GM21723 (cell line): ENCODE results near the gene PINK1.

Experiments
- ATAC-seq: cut with Tn5 transposase; IDR thresholded peaks from one replicate; pipeline ENCODE4 v1.9.1; 2021; ENCODE audit warnings: mild to moderate bottlenecking, moderate library complexity; ENCODE audit not compliant: unreplicated experiment

Gene PINK1

GRCh38 chr1:20641975-20642374, 8.7 kb downstream of the PINK1 start:
- ATAC-seq: no peak

GRCh38 chr1:20643080-20643479, 9.8 kb downstream of the PINK1 start:
- ATAC-seq: no peak

- no peak for ATAC-seq
Measured at GRCh38 chr1:20644416-20644815, 11.2 kb downstream of the PINK1 start.

- ATAC-seq: no peak
Measured at GRCh38 chr1:20645414-20645813, 12.2 kb downstream of the PINK1 start.

- ATAC-seq: no peak
Measured at GRCh38 chr1:20648438-20648837, 15.2 kb downstream of the PINK1 start.

- no peak for ATAC-seq
Measured at GRCh38 chr1:20648946-20649345, 15.7 kb downstream of the PINK1 start.

- ATAC-seq: no peak
Measured at GRCh38 chr1:20652300-20652699, 19.0 kb downstream of the PINK1 start.

GRCh38 chr1:20654104-20654690, 20.9 kb downstream of the PINK1 start:
- ATAC-seq: no peak

- ATAC-seq: no peak
Measured at GRCh38 chr1:20657024-20657423, 23.8 kb downstream of the PINK1 start.

GRCh38 chr1:20658166-20658915, 25.1 kb downstream of the PINK1 start:
- ATAC-seq: no peak

- no peak for ATAC-seq
Measured at GRCh38 chr1:20660363-20660762, 27.1 kb downstream of the PINK1 start.

GRCh38 chr1:20660847-20661206, 27.6 kb downstream of the PINK1 start:
- peak; percentile 5 for ATAC-seq

GRCh38 chr1:20661207-20662109, 28.2 kb downstream of the PINK1 start, which contains the start of gene DDOST:
Gene DDOST, minus strand, starts transcription at chr1:20661369. Its CDS starts 19 bp downstream, at chr1:20661350.
- peak; percentile 97 for ATAC-seq

- ATAC-seq: no peak
Measured at GRCh38 chr1:20662110-20662475, 28.8 kb downstream of the PINK1 start.

GRCh38 chr1:20663365-20663764, 30.1 kb downstream of the PINK1 start:
- ATAC-seq: no peak

GRCh38 chr1:20663969-20664715, 30.9 kb downstream of the PINK1 start:
- ATAC-seq: no peak

- no peak for ATAC-seq
Measured at GRCh38 chr1:20665726-20666125, 32.5 kb downstream of the PINK1 start.

- no peak for ATAC-seq
Measured at GRCh38 chr1:20666146-20666545, 32.9 kb downstream of the PINK1 start.

- no peak for ATAC-seq
Measured at GRCh38 chr1:20666804-20667203, 33.5 kb downstream of the PINK1 start.

GRCh38 chr1:20668581-20668980, 35.3 kb downstream of the PINK1 start:
- ATAC-seq: no peak

- ATAC-seq: no peak
Measured at GRCh38 chr1:20670936-20671335, 37.7 kb downstream of the PINK1 start.
